Uterus (tissue), 4 donors: ENCODE results near the gene UBE2O. TPM values are rescaled to one million over a fixed set of nuclear protein-coding genes. Genes with fewer than 3 reads are reported as not detected.

Experiments
- DNase-seq, 2 donors: peaks; one replicate each; pipeline ENCODE4 v3.0.0-alpha.2; 2019 to 2020
- H3K27ac ChIP-seq, 2 donors: fragments of 200-600 bp; sonication (generic); 1 replicate in 1 of 2; 2 replicates in 1 of 2; pipeline ENCODE4 v1.5.1; 2016 to 2018
- H3K27me3 ChIP-seq, 2 donors: fragments of 200-600 bp; sonication (generic); one replicate each; pipeline ENCODE4 v1.5.1; 2018 to 2019; ENCODE audit warnings: control low read depth in 1 of 2
- H3K36me3 ChIP-seq, 2 donors: fragments of 200-600 bp; sonication (generic); one replicate each; pipeline ENCODE4 v1.5.1; 2019; ENCODE audit warnings: control low read depth in 1 of 2
- H3K4me1 ChIP-seq, 2 donors: fragments of 200-600 bp; sonication (generic); one replicate each; pipeline ENCODE4 v1.5.1; 2018 to 2019; ENCODE audit warnings: control low read depth in 1 of 2
- H3K4me3 ChIP-seq, 2 donors: fragments of 200-600 bp; sonication (generic); 1 replicate in 1 of 2; 2 replicates in 1 of 2; pipeline ENCODE4 v1.5.1; 2018 to 2019; ENCODE audit warnings: mild to moderate bottlenecking in 1 of 2
- H3K9me3 ChIP-seq, 2 donors: fragments of 200-600 bp; sonication (generic); one replicate each; pipeline ENCODE4 v1.5.1; 2019; ENCODE audit warnings: control low read depth in 1 of 2
- CTCF ChIP-seq, 4 experiments: fragments of 200-600 bp in 2 of 4; fragments of 450-650 bp in 2 of 4; sonication (generic) in 2 of 4; IDR thresholded peaks; one replicate each; pipeline ENCODE4 v1.5.1; 2016 to 2019; ENCODE audit warnings: antibody characterized with exemption in 4 of 4, mild to moderate bottlenecking in 2 of 4, moderate library complexity in 1 of 4
- POLR2A ChIP-seq, 2 donors: fragments of 450-650 bp; IDR thresholded peaks; one replicate each; pipeline ENCODE4 v1.6.1; 2016; ENCODE audit warnings: antibody characterized with exemption in 2 of 2, mild to moderate bottlenecking in 1 of 2, moderate library complexity in 1 of 2
- intact Hi-C: fragments of 100-400 bp; cut with DNase I; formaldehyde crosslinking; loops from one replicate; pipeline ENCODE4 v1.15.1; 2023; ENCODE audit warnings: low total_unique reads
- total RNA-seq, 4 donors: library from RNA; depleted of rRNA in 3 of 4; stranded (reverse); fragments of >200 nt in 3 of 4; gene quantifications; one replicate each; pipeline versions ENCODE4 v1.1.0 to v1.2.4, GENCODE V29; 2014 to 2023
- donor health status: DM: yes; HTN: yes; CAD: no.

Gene UBE2O
- total RNA-seq, 4 donors from 2014 or later, result 5.0 to 31.5 (median 17.9) TPM

- H3K9me3 ChIP-seq, result no peaks in the 10 kb centered on the region
- intact Hi-C loops, result no loop called here
- H3K4me1 ChIP-seq, result no peaks in the 10 kb centered on the region
- DNase-seq, result no peak
- no peak overlapping the region for H3K27ac ChIP-seq
- no peak for TF ChIP-seq POLR2A (IDR thresholded peaks at IDR 0.05)
- no peak for TF ChIP-seq CTCF (IDR thresholded peaks at IDR 0.05)
- no peak overlapping the region for H3K4me3 ChIP-seq
- no peaks in the 10 kb centered on the region for H3K27me3 ChIP-seq
- H3K36me3 ChIP-seq, result no peaks in the 10 kb centered on the region
These were observed 5.9 kb upstream of the UBE2O start for GRCh38 chr17:76458580-76459490.

GRCh38 chr17:76453431-76453743 lies 435 bp upstream of the UBE2O start:
- peaks cover 0 to 4% of the 10 kb centered on the region in 2 donors for H3K4me1 ChIP-seq
- no peak for TF ChIP-seq CTCF (IDR thresholded peaks at IDR 0.05)
- no peak for TF ChIP-seq POLR2A (IDR thresholded peaks at IDR 0.05)
- no peaks in the 10 kb centered on the region for H3K36me3 ChIP-seq
- no peak for DNase-seq
- intact Hi-C loops, result no loop called here
- H3K9me3 ChIP-seq, result no peaks in the 10 kb centered on the region
- H3K27me3 ChIP-seq, result no peaks in the 10 kb centered on the region
- peak overlapping the region in 1 of 2 donors; percentile 88 for H3K4me3 ChIP-seq
- H3K27ac ChIP-seq, result peak overlapping the region in 1 of 2 donors; percentile 24

- intact Hi-C loops, result no loop called here
- Histone ChIP-seq H3K4me3 (peak overlapping the region; percentile 29 to 88), H3K27ac (peak overlapping the region; percentile 24 to 60), H3K27me3 (no peaks in the 10 kb centered on the region), H3K36me3 (no peaks in the 10 kb centered on the region), H3K9me3 (no peaks in the 10 kb centered on the region), H3K4me1 (peaks cover 0 to 4% of the 10 kb centered on the region in 2 donors)
- DNase-seq, result no peak
- TF ChIP-seq CTCF (IDR thresholded peaks at IDR 0.05) (no peak), POLR2A (IDR thresholded peaks at IDR 0.05) (no peak)
These were observed 759 bp downstream of the UBE2O start for GRCh38 chr17:76452127-76452659.

GRCh38 chr17:76451506-76451905 lies 1.4 kb downstream of the UBE2O start:
- H3K4me1 ChIP-seq, result peaks cover 0 to 4% of the 10 kb centered on the region in 2 donors
- DNase-seq, result no peak
- no peaks in the 10 kb centered on the region for H3K36me3 ChIP-seq
- no peak for TF ChIP-seq CTCF (IDR thresholded peaks at IDR 0.05)
- H3K27ac ChIP-seq, result no peak overlapping the region
- no peaks in the 10 kb centered on the region for H3K27me3 ChIP-seq
- no peak overlapping the region for H3K4me3 ChIP-seq
- no peaks in the 10 kb centered on the region for H3K9me3 ChIP-seq
- intact Hi-C loops, result no loop called here

- H3K27me3 ChIP-seq, result no peaks in the 10 kb centered on the region
- H3K4me3 ChIP-seq, result no peak overlapping the region
- TF ChIP-seq CTCF (IDR thresholded peaks at IDR 0.05) (no peak), POLR2A (IDR thresholded peaks at IDR 0.05) (no peak)
- H3K4me1 ChIP-seq, result peaks cover 0 to 4% of the 10 kb centered on the region in 2 donors
- no peak overlapping the region for H3K27ac ChIP-seq
- intact Hi-C loops, result no loop called here
- no peaks in the 10 kb centered on the region for H3K36me3 ChIP-seq
- H3K9me3 ChIP-seq, result no peaks in the 10 kb centered on the region
- no peak for DNase-seq
These were observed 3.8 kb downstream of the UBE2O start for GRCh38 chr17:76449126-76449525.
